H1 (cell line): ENCODE data around the gene FCGBP. TPM values are rescaled to one million over a fixed set of nuclear protein-coding genes. Genes with fewer than 3 reads are reported as not detected.

ENCODE experiments used
- CTCF ChIA-PET: fragments of 300-600 bp; sonication (Branson Sonifier 250); formaldehyde crosslinking; loops from one replicate; lab custom pipeline; 2021; ENCODE audit not compliant: partially characterized antibody; lab: Charles Lee
- POLR2A ChIA-PET: fragments of 300-600 bp; sonication (Branson Sonifier 250); formaldehyde crosslinking; loops from one replicate; lab custom pipeline; 2021; ENCODE audit warnings: inconsistent platforms; ENCODE audit not compliant: partially characterized antibody; lab: Charles Lee
- DNase-seq, 2 experiments: peaks; one replicate each; pipeline versions ENCODE4 v3.0.0 to v3.0.0-alpha.2; 2010 to 2022; ENCODE audit warnings: low spot score in 2 of 2, low read depth in 1 of 2, mixed read lengths in 1 of 2
- FAIRE-seq: peaks from 2 replicates; lab custom pipeline; 2011; peaks lifted over from hg19 to GRCh38; lab: Jason Lieb, UNC
- H2AFZ ChIP-seq: 2 replicates; pipeline ENCODE4 v1.8.1; 2012; ENCODE audit warnings: low read length, inconsistent platforms
- H2AK5ac ChIP-seq: 2 replicates; pipeline ENCODE4 v1.6.1; 2013; ENCODE audit warnings: low read depth, low read length
- H2BK120ac ChIP-seq: replicated peaks from 2 replicates; pipeline ENCODE3; 2013; ENCODE audit warnings: low read depth, low read length, inconsistent platforms
- H2BK12ac ChIP-seq: 2 replicates; pipeline ENCODE4 v1.6.1; 2013; ENCODE audit warnings: low read depth, low read length
- H2BK15ac ChIP-seq: 2 replicates; pipeline ENCODE4 v1.6.1; 2013; ENCODE audit warnings: low read length
- H2BK20ac ChIP-seq: 2 replicates; pipeline ENCODE4 v1.6.1; 2013; ENCODE audit warnings: low read length
- H2BK5ac ChIP-seq: 2 replicates; pipeline ENCODE4 v1.6.1; 2013; ENCODE audit warnings: low read depth, low read length
- H3K14ac ChIP-seq: 2 replicates; pipeline ENCODE4 v1.6.1; 2013; ENCODE audit warnings: inconsistent platforms; ENCODE audit not compliant: insufficient read length
- H3K18ac ChIP-seq: 2 replicates; pipeline ENCODE4 v1.6.1; 2013; ENCODE audit warnings: low read length; ENCODE audit errors: extremely low read depth
- H3K23ac ChIP-seq: 2 replicates; pipeline ENCODE4 v1.6.1; 2013; ENCODE audit warnings: inconsistent platforms; ENCODE audit not compliant: insufficient read length
- H3K23me2 ChIP-seq: 2 replicates; pipeline ENCODE4 v1.6.1; 2013; ENCODE audit warnings: low read depth, low read length
- H3K27ac ChIP-seq: 2 replicates; pipeline ENCODE4 v1.6.1; 2011; ENCODE audit warnings: low read depth, low read length, inconsistent platforms
- H3K27me3 ChIP-seq, 4 experiments: replicated peaks in 1 of 4; 1 replicate in 1 of 4; 2 replicates in 3 of 4; pipeline versions ENCODE4 v1.6.1 to v1.8.1; 2011 to 2013; ENCODE audit warnings: low read length in 3 of 4, mild to moderate bottlenecking in 3 of 4, inconsistent platforms in 2 of 4, mixed read lengths in 2 of 4, moderate library complexity in 1 of 4; ENCODE audit not compliant: control insufficient read depth in 3 of 4, insufficient read depth in 3 of 4; ENCODE audit errors: extremely low read depth in 1 of 4
- H3K36me3 ChIP-seq, 4 experiments: 2 replicates each; pipeline versions ENCODE4 v1.6.1 to v1.8.1; 2011 to 2013; ENCODE audit warnings: mild to moderate bottlenecking in 4 of 4, low read length in 3 of 4, moderate library complexity in 2 of 4, control low read depth in 1 of 4, inconsistent platforms in 1 of 4; ENCODE audit not compliant: insufficient read depth in 4 of 4, control insufficient read depth in 2 of 4
- H3K4ac ChIP-seq: replicated peaks from 2 replicates; pipeline ENCODE3; 2013; ENCODE audit warnings: low read length, low read depth, mixed read lengths, inconsistent platforms; ENCODE audit not compliant: insufficient read length
- H3K4me1 ChIP-seq, 4 experiments: replicated peaks in 1 of 4; 1 replicate in 1 of 4; 2 replicates in 3 of 4; pipeline versions ENCODE4 v1.6.1 to v1.8.1; 2011 to 2013; ENCODE audit warnings: low read length in 3 of 4, inconsistent platforms in 2 of 4, mixed read lengths in 1 of 4; ENCODE audit not compliant: insufficient read depth in 4 of 4, control insufficient read depth in 3 of 4
- H3K4me2 ChIP-seq, 2 experiments: 2 replicates each; pipeline versions ENCODE4 v1.6.1 to v1.8.1; 2011 to 2013; ENCODE audit warnings: low read depth in 2 of 2, low read length in 2 of 2, control low read depth in 1 of 2, inconsistent platforms in 1 of 2, mild to moderate bottlenecking in 1 of 2; ENCODE audit not compliant: insufficient read depth in 1 of 2
- H3K4me3 ChIP-seq, 4 experiments: fragments of 200-600, 300-600 bp in 1 of 4; sonication (generic), shearing (Covaris generic), sonication (Bioruptor Twin) in 1 of 4; 2 replicates each; pipeline versions ENCODE4 v1.5.1 to v1.8.1; 2011 to 2016; ENCODE audit warnings: low read length in 4 of 4, low read depth in 3 of 4, control low read depth in 2 of 4, inconsistent platforms in 2 of 4, mild to moderate bottlenecking in 2 of 4, mixed read lengths in 1 of 4, moderate library complexity in 1 of 4; ENCODE audit not compliant: insufficient read depth in 2 of 4; ENCODE audit errors: extremely low read depth in 1 of 4
- H3K56ac ChIP-seq: replicated peaks from 2 replicates; pipeline ENCODE3; 2013; ENCODE audit warnings: low read depth, mild to moderate bottlenecking, mixed read lengths, low read length, inconsistent platforms; ENCODE audit not compliant: insufficient read length
- H3K79me1 ChIP-seq: 2 replicates; pipeline ENCODE4 v1.6.1; 2013; ENCODE audit warnings: low read depth, low read length, control low read depth
- H3K79me2 ChIP-seq, 2 experiments: 2 replicates each; pipeline versions ENCODE4 v1.6.1 to v1.8.1; 2012 to 2013; ENCODE audit warnings: low read length in 2 of 2, mild to moderate bottlenecking in 2 of 2, inconsistent platforms in 1 of 2; ENCODE audit not compliant: insufficient read depth in 2 of 2, control insufficient read depth in 1 of 2
- H3K9ac ChIP-seq, 4 experiments: replicated peaks in 1 of 4; 1 replicate in 1 of 4; 2 replicates in 3 of 4; pipeline versions ENCODE4 v1.6.1 to v1.8.1; 2011 to 2013; ENCODE audit warnings: low read depth in 3 of 4, low read length in 3 of 4, control low read depth in 2 of 4, mild to moderate bottlenecking in 2 of 4, moderate library complexity in 2 of 4, inconsistent platforms in 1 of 4; ENCODE audit errors: extremely low read depth in 1 of 4
- H3K9me3 ChIP-seq, 2 experiments: 2 replicates each; pipeline versions ENCODE4 v1.6.1 to v1.8.1; 2012 to 2013; ENCODE audit warnings: mild to moderate bottlenecking in 2 of 2, moderate library complexity in 2 of 2, control low read depth in 1 of 2, inconsistent platforms in 1 of 2, low read depth in 1 of 2, low read length in 1 of 2, mixed read lengths in 1 of 2; ENCODE audit not compliant: insufficient read depth in 2 of 2
- H4K20me1 ChIP-seq, 2 experiments: replicated peaks in 1 of 2; 2 replicates each; pipeline versions ENCODE3 to v1.8.1; 2011 to 2013; ENCODE audit warnings: inconsistent platforms in 2 of 2, low read length in 2 of 2, mild to moderate bottlenecking in 1 of 2; ENCODE audit not compliant: insufficient read depth in 2 of 2, control insufficient read depth in 1 of 2
- H4K5ac ChIP-seq: 2 replicates; pipeline ENCODE4 v1.6.1; 2013; ENCODE audit warnings: low read length, low read depth, mixed read lengths, inconsistent platforms; ENCODE audit not compliant: insufficient read length
- H4K8ac ChIP-seq: 2 replicates; pipeline ENCODE4 v1.8.0; 2013; ENCODE audit warnings: mild to moderate bottlenecking, moderate library complexity, low read length, inconsistent platforms; ENCODE audit not compliant: insufficient read depth; ENCODE audit errors: extremely low read depth
- H4K91ac ChIP-seq: replicated peaks from 2 replicates; pipeline ENCODE3; 2013; ENCODE audit warnings: low read length, mixed read lengths, inconsistent platforms; ENCODE audit not compliant: insufficient read length
- ASH2L ChIP-seq: fragments of 200-600, 300-600 bp; sonication (generic); IDR thresholded peaks from one replicate; pipeline ENCODE4 v1.7.1; 2017; ENCODE audit warnings: low read length
- ATF2 ChIP-seq: IDR thresholded peaks from 2 replicates; pipeline ENCODE4 v1.6.1; 2012; ENCODE audit warnings: low read length, inconsistent platforms
- BACH1 ChIP-seq: IDR thresholded peaks from 2 replicates; pipeline ENCODE4 v1.6.1; 2012; ENCODE audit warnings: low read length, improper control_type of control experiment
- CHD1 ChIP-seq: IDR thresholded peaks from 2 replicates; pipeline ENCODE4 v1.6.1; 2012; ENCODE audit warnings: low read depth, low read length, improper control_type of control experiment
- FOSL1 ChIP-seq: IDR thresholded peaks from 2 replicates; pipeline ENCODE4 v1.6.1; 2011; ENCODE audit warnings: mild to moderate bottlenecking, low read depth, low read length, moderate library complexity; ENCODE audit not compliant: insufficient read depth
- KDM4A ChIP-seq: IDR thresholded peaks from one replicate; pipeline ENCODE4 v1.7.1; 2012; ENCODE audit warnings: low read depth, mild to moderate bottlenecking, moderate library complexity, low read length, inconsistent platforms; ENCODE audit not compliant: severe bottlenecking
- SAP30 ChIP-seq: fragments of 300-600 bp; sonication (generic); IDR thresholded peaks from 2 replicates; pipeline ENCODE4 v1.7.1; 2012; ENCODE audit warnings: low read length, moderate library complexity, mild to moderate bottlenecking, inconsistent platforms; ENCODE audit not compliant: insufficient read depth, insufficient replicate concordance
- SIN3A ChIP-seq, 2 experiments: IDR thresholded peaks in 1 of 2; conservative IDR thresholded peaks in 1 of 2; 2 replicates each; pipeline ENCODE4 v1.6.1; 2011 to 2012; ENCODE audit warnings: low read length in 2 of 2, improper control_type of control experiment in 1 of 2, low read depth in 1 of 2, mild to moderate bottlenecking in 1 of 2
- TBP ChIP-seq: IDR thresholded peaks from 2 replicates; pipeline ENCODE4 v1.6.1; 2011; ENCODE audit warnings: low read depth, low read length, improper control_type of control experiment
- WGBS, 2 experiments: shearing (Covaris generic) in 1 of 2; methylation state at CpG; one replicate each; pipeline versions ENCODE4 v1.1.6 to v1.1.7; 2013 to 2015; ENCODE audit warnings: low lambda C conversion rate in 2 of 2, mixed read lengths in 2 of 2, inconsistent platforms in 1 of 2, low coverage in 1 of 2, missing lambda C conversion rate in 1 of 2; ENCODE audit not compliant: insufficient replicate concordance in 2 of 2, insufficient coverage in 1 of 2, insufficient read length in 1 of 2; ENCODE audit errors: extremely low coverage in 1 of 2, missing lambda C conversion rate in 1 of 2; 5-methylcytosine and 5-hydroxymethylcytosine counted together
- polyA plus RNA-seq, 7 experiments: library from polyadenylated mRNA; depleted of rRNA in 3 of 7; stranded (reverse) in 5 of 7; unstranded in 2 of 7; fragments of >200 nt in 5 of 7; fragments of 200-250 nt in 2 of 7; gene quantifications; 1 replicate in 5 of 7; 2 replicates in 1 of 7; 4 replicates in 1 of 7; pipeline versions ENCODE4 v1.2.1 to v1.2.3, GENCODE V29; 2011 to 2013; ENCODE audit warnings: missing spikeins in 2 of 7, mixed read lengths in 2 of 7
- total RNA-seq: library from RNA; stranded (reverse); fragmentation: NEBNext Ultra II Directional; extraction: Animal tissue kit (Norgen Biotek cat#: 25700); gene quantifications from 2 replicates; pipeline ENCODE4 v1.2.1, GENCODE V29; 2021

FCGBP gene
- total and polyA plus RNA-seq, 2 of the 8 experiments (the other 6 are each of a cell fraction or from before 2014, with no cell fraction given), result 1.1 to 3.1 TPM

GRCh38 chr19:39951065-39951650 is 16.7 kb upstream of the FCGBP start:
- no peaks in the 10 kb centered on the region for H3K27me3 ChIP-seq
- H3K4me2 ChIP-seq, result no peak overlapping the region
- no peak overlapping the region for H2BK5ac ChIP-seq
- POLR2A ChIA-PET, result interaction anchor here (1.1 kb wide), 1 partner anchor 11 kb away, joined by 3 read pairs; no protein-coding TSS in a partner anchor
- no peak overlapping the region for H3K18ac ChIP-seq
- H2AFZ ChIP-seq, result no peak overlapping the region
- no peak overlapping the region for H3K14ac ChIP-seq
- CTCF ChIA-PET, result no interaction called here
- no peak for FAIRE-seq
- H3K36me3 ChIP-seq, result no peaks in the 10 kb centered on the region
- no peak overlapping the region for H3K4me3 ChIP-seq
- no peak overlapping the region for H2AK5ac ChIP-seq
- H3K27ac ChIP-seq, result no peak overlapping the region
- no peak overlapping the region for H3K4ac ChIP-seq
- no peak overlapping the region for H4K91ac ChIP-seq
- H3K9me3 ChIP-seq, result no peaks in the 10 kb centered on the region
- H2BK12ac ChIP-seq, result no peak overlapping the region
- no peak overlapping the region for H2BK120ac ChIP-seq
- H3K56ac ChIP-seq, result no peak overlapping the region
- H3K79me2 ChIP-seq, result no peaks in the 10 kb centered on the region
- no peaks in the 10 kb centered on the region for H3K4me1 ChIP-seq
- H3K9ac ChIP-seq, result no peak overlapping the region
- H2BK20ac ChIP-seq, result no peak overlapping the region
- whole genome bisulfite sequencing, 2 experiments, result 81% methylated on average over 2 of the region's 2 CpGs; no CpG with 5 or more reads in 1 of the 2 experiments
- no peak overlapping the region for H3K23ac ChIP-seq
- no peak for DNase-seq
- H3K23me2 ChIP-seq, result no peaks in the 10 kb centered on the region
- H4K20me1 ChIP-seq, result no peaks in the 10 kb centered on the region
- H2BK15ac ChIP-seq, result no peak overlapping the region
- TF ChIP-seq KDM4A (no peak), CHD1 (no peak), BACH1 (no peak), ATF2 (no peak), SIN3A (conservative IDR thresholded peaks at IDR 0.05 in 1 of 2, IDR thresholded peaks at IDR 0.05 in 1 of 2; ENCODE audit: low read depth in 1 of 2, low read length in 2 of 2) (no peak), SAP30 (no peak), FOSL1 (no peak), ASH2L (no peak), TBP (no peak)
- H3K79me1 ChIP-seq, result no peaks in the 10 kb centered on the region
- H4K5ac ChIP-seq, result no peak overlapping the region
- no peak overlapping the region for H4K8ac ChIP-seq
